ENCODE results near the gene MYO18B. TPM values are rescaled to one million over a fixed set of nuclear protein-coding genes. Genes with fewer than 3 reads are reported as not detected.

Gene MYO18B
- total and polyA plus RNA-seq, 2 donors (not counting 3 experiments of a cell fraction or from before 2014, with no cell fraction given) = 0.01 TPM; not detected in 1

DNA sequence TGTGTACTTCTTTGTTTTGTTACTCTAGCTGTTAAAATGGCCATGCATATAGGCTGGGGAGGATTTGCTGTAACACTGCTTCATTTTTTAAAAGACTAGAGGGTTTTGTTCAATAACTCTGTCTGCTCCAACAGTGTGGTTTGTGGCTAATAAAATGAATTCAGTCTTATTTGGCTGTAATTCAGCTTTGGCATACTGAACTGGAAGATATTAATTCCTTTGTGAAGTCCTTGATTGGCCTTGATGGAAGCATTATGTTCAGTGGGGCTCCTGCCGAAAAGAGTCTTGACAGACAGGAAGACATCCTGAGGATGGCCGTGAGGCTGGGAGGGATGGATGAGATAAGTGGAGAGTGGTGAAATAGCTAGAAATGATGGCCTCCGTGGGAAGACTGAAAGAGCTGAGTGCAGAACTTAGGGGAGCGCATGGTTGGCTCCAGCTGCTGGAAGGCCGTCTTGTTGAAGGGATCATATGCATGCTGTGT lies 44.8 kb upstream of the MYO18B start:
- FAIRE-seq (no peak), DNase-seq (ENCODE audit: low read depth, low spot score) (no peak)
- no peaks in the 10 kb centered on the region for H3K79me2 ChIP-seq (ENCODE audit: control insufficient read depth, insufficient read depth, low read length)
- H3K27ac ChIP-seq (ENCODE audit: insufficient read depth, low read depth, low read length) = no peak overlapping the region
- H2AFZ ChIP-seq (ENCODE audit: low read depth, low read length) = no peak overlapping the region
- no peak overlapping the region for H3K4me3 ChIP-seq (replicated peaks in 1 of 3; ENCODE audit: insufficient read depth in 1 of 3, low read depth in 1 of 3, low read length in 3 of 3)
- dilution Hi-C loops (cut with MboI; ENCODE audit: extremely low pct_ligation_motif_present, low sequenced_read_pairs) (no loop called here), intact Hi-C loops (cut with micrococcal nuclease) (no loop called here)
- H4K20me1 ChIP-seq (replicated peaks; ENCODE audit: control insufficient read depth, extremely low read depth, insufficient read depth, low read length) = no peaks in the 10 kb centered on the region
- TF ChIP-seq FOS (IDR thresholded peaks at IDR 0.05; ENCODE audit: borderline replicate concordance, insufficient read depth, low read length) = no peak
- TF ChIP-seq, protein P1, sequence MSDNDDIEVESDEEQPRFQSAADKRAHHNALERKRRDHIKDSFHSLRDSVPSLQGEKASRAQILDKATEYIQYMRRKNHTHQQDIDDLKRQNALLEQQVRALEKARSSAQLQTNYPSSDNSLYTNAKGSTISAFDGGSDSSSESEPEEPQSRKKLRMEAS (IDR thresholded peaks at IDR 0.05; ENCODE audit: insufficient read depth, insufficient read length) = no peak
- TF ChIP-seq EZH2 (IDR thresholded peaks at IDR 0.05; ENCODE audit: borderline replicate concordance, low read depth, low read length, severe bottlenecking) = no peak
- TF ChIP-seq MYC (IDR thresholded peaks at IDR 0.05; ENCODE audit: low read depth, low read length) = no peak
- TF ChIP-seq, protein P2, sequence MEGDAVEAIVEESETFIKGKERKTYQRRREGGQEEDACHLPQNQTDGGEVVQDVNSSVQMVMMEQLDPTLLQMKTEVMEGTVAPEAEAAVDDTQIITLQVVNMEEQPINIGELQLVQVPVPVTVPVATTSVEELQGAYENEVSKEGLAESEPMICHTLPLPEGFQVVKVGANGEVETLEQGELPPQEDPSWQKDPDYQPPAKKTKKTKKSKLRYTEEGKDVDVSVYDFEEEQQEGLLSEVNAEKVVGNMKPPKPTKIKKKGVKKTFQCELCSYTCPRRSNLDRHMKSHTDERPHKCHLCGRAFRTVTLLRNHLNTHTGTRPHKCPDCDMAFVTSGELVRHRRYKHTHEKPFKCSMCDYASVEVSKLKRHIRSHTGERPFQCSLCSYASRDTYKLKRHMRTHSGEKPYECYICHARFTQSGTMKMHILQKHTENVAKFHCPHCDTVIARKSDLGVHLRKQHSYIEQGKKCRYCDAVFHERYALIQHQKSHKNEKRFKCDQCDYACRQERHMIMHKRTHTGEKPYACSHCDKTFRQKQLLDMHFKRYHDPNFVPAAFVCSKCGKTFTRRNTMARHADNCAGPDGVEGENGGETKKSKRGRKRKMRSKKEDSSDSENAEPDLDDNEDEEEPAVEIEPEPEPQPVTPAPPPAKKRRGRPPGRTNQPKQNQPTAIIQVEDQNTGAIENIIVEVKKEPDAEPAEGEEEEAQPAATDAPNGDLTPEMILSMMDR (IDR thresholded peaks at IDR 0.05; ENCODE audit: extremely low read depth in 1 of 2, insufficient read depth in 1 of 2, low read depth in 1 of 2, low read length in 2 of 2) = no peak
- TF ChIP-seq JUN (IDR thresholded peaks at IDR 0.05; ENCODE audit: borderline replicate concordance, insufficient read depth, insufficient read length, low read depth) = no peak
- no peaks in the 10 kb centered on the region for H3K27me3 ChIP-seq (ENCODE audit: control insufficient read depth in 2 of 2, insufficient read depth in 2 of 2, low read length in 2 of 2)
- H3K9ac ChIP-seq (replicated peaks; ENCODE audit: extremely low read depth, insufficient read depth, low read length) = no peak overlapping the region
- H3K9me1 ChIP-seq (replicated peaks; ENCODE audit: control insufficient read depth, extremely low read depth, insufficient read depth, low read length) = no peaks in the 10 kb centered on the region
- ChIA-PET POLR2A (no interaction called here), CTCF (interaction anchor here (0.9 to 2.3 kb wide), 3 partner anchors 9 to 235 kb away, joined by 3 to 8 read pairs (median 3); no protein-coding TSS in a partner anchor)
- no peaks in the 10 kb centered on the region for H3K9me3 ChIP-seq (replicated peaks; ENCODE audit: control insufficient read depth, insufficient read depth, low read length)
- H3K4me2 ChIP-seq (ENCODE audit: insufficient read depth, low read length) = no peak overlapping the region
- no TSS peak for BruUV-seq (replicated peaks)
- H3K36me3 ChIP-seq (ENCODE audit: control insufficient read depth in 2 of 2, extremely low read depth in 1 of 2, insufficient read depth in 2 of 2, low read length in 2 of 2) = no peaks in the 10 kb centered on the region
- H3K4me1 ChIP-seq (ENCODE audit: control insufficient read depth, extremely low read depth, insufficient read depth, low read length) = no peaks in the 10 kb centered on the region

All from endothelial cell of umbilical vein (primary cell).